HCT116 (cell line): Measurements from ENCODE around the gene FOXA2. TPM values are rescaled to one million over a fixed set of nuclear protein-coding genes. Genes with fewer than 3 reads are reported as not detected.

Experiments used
- ATAC-seq: fragments of 200-7000 bp; cut with Tn5 transposase; 2 replicates; pipeline ENCODE4 v1.9.1; 2020; ENCODE audit warnings: mild to moderate bottlenecking, moderate library complexity
- BruUV-seq: library from RNA; stranded (reverse); fragments of 400-500 nt; replicated peaks from 2 replicates; lab custom pipeline; 2021; lab: Mats Ljungman, UMichigan
- CTCF ChIA-PET: fragments of 300-600 bp; sonication (Branson Sonifier 250); formaldehyde crosslinking; loops from one replicate; lab custom pipeline; 2021; ENCODE audit warnings: antibody characterized with exemption; lab: Charles Lee
- POLR2A ChIA-PET: fragments of 300-600, 350-600 bp; sonication (Branson Sonifier 250); formaldehyde crosslinking; loops from one replicate; lab custom pipeline; 2021; ENCODE audit warnings: antibody characterized with exemption; lab: Charles Lee
- RAD21 ChIA-PET, 2 experiments: fragments of 300-600 bp; sonication (Branson Sonifier 250); formaldehyde crosslinking; loops; one replicate each; lab custom pipeline; 2023; ENCODE audit warnings: low total read pairs in 2 of 2; ENCODE audit not compliant: uncharacterized antibody in 2 of 2, unreplicated experiment in 2 of 2, low non-redundant PET in 1 of 2; lab: Charles Lee
- DNase-seq: peaks from one replicate; pipeline ENCODE4 v3.0.0-alpha.2; 2010; ENCODE audit warnings: low read depth, low spot score
- H2AFZ ChIP-seq: fragments of 200-600 bp; shearing (Covaris generic), sonication (generic); 2 replicates; pipeline ENCODE4 v1.6.1; 2017; ENCODE audit warnings: low read depth, mixed run types, mixed read lengths, antibody characterized with exemption, low read length; ENCODE audit not compliant: poor library complexity, severe bottlenecking
- H3K27ac ChIP-seq: 2 replicates; pipeline ENCODE4 v1.5.1; 2012; ENCODE audit warnings: low read depth, low read length
- H3K27me3 ChIP-seq: fragments of 200-600 bp; sonication (generic); 2 replicates; pipeline ENCODE4 v1.6.1; 2016; ENCODE audit warnings: mixed run types, low read length, mixed read lengths; ENCODE audit not compliant: insufficient read depth
- H3K36me3 ChIP-seq, 2 experiments: fragments of 200-500 bp in 1 of 2; fragments of 200-600 bp in 1 of 2; sonication (Bioruptor generic) in 1 of 2; sonication (generic) in 1 of 2; 2 replicates each; pipeline versions ENCODE4 v1.5.1 to v1.6.1; 2014 to 2016; ENCODE audit warnings: low read length in 2 of 2, inconsistent platforms in 1 of 2, mixed read lengths in 1 of 2, mixed run types in 1 of 2; ENCODE audit not compliant: insufficient read depth in 2 of 2, control insufficient read depth in 1 of 2
- H3K4me1 ChIP-seq, 2 experiments: fragments of 200-600 bp in 1 of 2; sonication (generic) in 1 of 2; 2 replicates each; pipeline versions ENCODE4 v1.5.1 to v1.6.1; 2012 to 2017; ENCODE audit warnings: low read length in 2 of 2, inconsistent platforms in 1 of 2, mild to moderate bottlenecking in 1 of 2, mixed read lengths in 1 of 2, mixed run types in 1 of 2, moderate library complexity in 1 of 2; ENCODE audit not compliant: insufficient read depth in 2 of 2, control insufficient read depth in 1 of 2
- H3K4me2 ChIP-seq: fragments of 200-600 bp; sonication (generic); 2 replicates; pipeline ENCODE4 v1.6.1; 2017; ENCODE audit warnings: mixed run types, low read length, mixed read lengths
- H3K4me3 ChIP-seq, 2 experiments: fragments of 200-600 bp in 1 of 2; sonication (generic) in 1 of 2; replicated peaks in 1 of 2; 2 replicates each; pipeline ENCODE4 v1.5.1; 2011 to 2016; ENCODE audit warnings: low read length in 2 of 2, control low read depth in 1 of 2, low read depth in 1 of 2, mild to moderate bottlenecking in 1 of 2, mixed read lengths in 1 of 2, mixed run types in 1 of 2
- H3K79me2 ChIP-seq: fragments of 200-600 bp; sonication (generic); 2 replicates; pipeline ENCODE4 v1.6.1; 2017; ENCODE audit warnings: mild to moderate bottlenecking, mixed run types, low read length, moderate library complexity, mixed read lengths; ENCODE audit not compliant: insufficient read depth
- H3K9ac ChIP-seq: fragments of 200-600 bp; sonication (generic); 2 replicates; pipeline ENCODE4 v1.6.1; 2016; ENCODE audit warnings: low read length, mixed read lengths
- H3K9me2 ChIP-seq: fragments of 200-600 bp; sonication (generic), shearing (Covaris generic); 2 replicates; pipeline ENCODE4 v1.6.1; 2017; ENCODE audit warnings: mixed run types, mild to moderate bottlenecking, moderate library complexity; ENCODE audit not compliant: insufficient read depth
- H3K9me3 ChIP-seq, 2 experiments: fragments of 200-500 bp in 1 of 2; fragments of 200-600 bp in 1 of 2; sonication (Bioruptor generic) in 1 of 2; sonication (generic) in 1 of 2; 2 replicates each; pipeline ENCODE4 v1.6.1; 2014 to 2017; ENCODE audit warnings: low read length in 2 of 2, mixed read lengths in 2 of 2, inconsistent platforms in 1 of 2, low read depth in 1 of 2, mild to moderate bottlenecking in 1 of 2, mixed run types in 1 of 2, moderate library complexity in 1 of 2; ENCODE audit not compliant: control insufficient read depth in 1 of 2, insufficient read depth in 1 of 2
- H4K20me1 ChIP-seq: fragments of 200-600 bp; sonication (generic), shearing (Covaris generic); 2 replicates; pipeline ENCODE4 v1.6.1; 2017; ENCODE audit warnings: mixed run types, mild to moderate bottlenecking, moderate library complexity; ENCODE audit not compliant: insufficient read depth
- EGR1 ChIP-seq: IDR thresholded peaks from 2 replicates; pipeline ENCODE4 v1.6.1; 2012; ENCODE audit warnings: low read depth
- EZH2phosphoT487 ChIP-seq: fragments of 200-600 bp; IDR thresholded peaks from 2 replicates; pipeline ENCODE4 v1.6.1; 2018; ENCODE audit warnings: antibody characterized with exemption, borderline replicate concordance
- POLR2A ChIP-seq: IDR thresholded peaks from 2 replicates; pipeline ENCODE4 v1.7.0; 2011; ENCODE audit warnings: borderline replicate concordance; ENCODE audit not compliant: insufficient read depth, insufficient read length; ENCODE audit errors: extremely low read depth
- RAD21 ChIP-seq: IDR thresholded peaks from 2 replicates; pipeline ENCODE4 v1.6.1; 2012; ENCODE audit warnings: low read depth, mild to moderate bottlenecking
- SIN3A ChIP-seq: IDR thresholded peaks from 2 replicates; pipeline ENCODE4 v1.6.1; 2012; ENCODE audit warnings: low read depth
- YY1 ChIP-seq: IDR thresholded peaks from 2 replicates; pipeline ENCODE4 v1.6.1; 2011; ENCODE audit warnings: low read length, low read depth, moderate library complexity, mild to moderate bottlenecking; ENCODE audit not compliant: insufficient replicate concordance; ENCODE audit errors: extremely low read depth
- intact Hi-C: fragments of 100-400 bp; cut with micrococcal nuclease; formaldehyde crosslinking; loops from 2 replicates; pipeline ENCODE4 v1.10.0; 2022
- total RNA-seq: library from RNA; stranded (reverse); gene quantifications from one replicate; pipeline ENCODE4 v1.2.1, GENCODE V29; 2021; ENCODE audit not compliant: unreplicated experiment
- TF ChIP-seq, protein P1 (sequence below): IDR thresholded peaks from 2 replicates; pipeline ENCODE4 v1.6.1; 2012; ENCODE audit warnings: low read depth
- TF ChIP-seq, protein P2 (sequence below): IDR thresholded peaks from 2 replicates; pipeline ENCODE4 v1.6.1; 2012

Gene FOXA2
- total RNA-seq, 1 experiment from 2014 or later: 0.10 TPM

DNA sequence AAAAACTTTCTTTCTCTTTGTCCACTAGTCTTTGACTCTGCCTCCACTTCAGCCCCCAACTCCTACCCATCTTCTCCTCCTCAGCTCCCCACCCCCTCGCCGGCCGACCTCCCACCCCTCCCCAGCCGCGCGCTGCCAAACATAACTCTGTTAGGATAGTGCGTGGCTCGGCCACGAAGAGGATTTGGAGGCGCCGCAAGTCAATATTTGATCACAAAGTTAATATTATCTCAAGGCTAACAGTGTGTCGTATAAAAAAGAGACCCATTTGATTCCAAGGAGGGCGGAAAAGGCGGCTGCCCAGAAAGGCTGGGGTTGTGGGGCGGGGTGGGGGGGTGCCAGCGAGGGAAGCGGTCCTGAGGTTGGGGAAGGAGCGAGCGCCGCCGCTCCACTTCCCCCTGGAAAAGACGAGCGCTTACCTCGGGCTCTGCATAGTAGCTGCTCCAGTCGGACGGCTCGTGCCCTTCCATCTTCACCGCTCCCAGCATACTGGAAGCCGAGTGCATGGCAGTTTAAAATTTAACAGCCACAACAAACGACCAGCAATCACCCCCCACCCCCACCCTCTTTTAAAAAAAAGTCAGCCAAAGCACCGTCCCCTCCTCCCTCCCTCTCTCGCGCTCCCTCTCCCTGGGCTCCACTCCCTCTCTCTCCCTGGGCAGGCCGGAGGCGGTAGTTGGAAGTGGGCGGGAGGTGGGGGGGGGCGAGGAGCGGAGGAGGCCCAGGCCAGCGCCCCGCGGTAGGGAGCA is 425 bp downstream of the FOXA2 start:
- Histone ChIP-seq H4K20me1 (no peaks in the 10 kb centered on the region), H2AFZ (no peak overlapping the region), H3K27me3 (no peaks in the 10 kb centered on the region; the same call in 1 of the 2 replicates), H3K36me3 (no peaks in the 10 kb centered on the region), H3K4me3 (no peak overlapping the region), H3K9me2 (no peaks in the 10 kb centered on the region), H3K4me1 (no peaks in the 10 kb centered on the region), H3K27ac (no peak overlapping the region), H3K9ac (no peak overlapping the region), H3K4me2 (peak overlapping the region; percentile 40), H3K9me3 (no peaks in the 10 kb centered on the region), H3K79me2 (no peaks in the 10 kb centered on the region)
- ChIA-PET POLR2A (interaction anchor here (0.7 kb wide), 1 partner anchor 102 kb away, joined by 3 read pairs; no protein-coding TSS in a partner anchor), CTCF (interaction anchor here (0.5 kb wide), 1 partner anchor 10 kb away, joined by 3 read pairs; no protein-coding TSS in a partner anchor), RAD21 (interaction anchor here in 1 of 2 experiments (0.6 kb wide), 1 partner anchor 102 kb away, joined by 5 read pairs; no protein-coding TSS in a partner anchor)
- BruUV-seq: no TSS peak
- intact Hi-C loops: no loop called here
- ATAC-seq: peak; percentile 58
- TF ChIP-seq SIN3A (no peak), EGR1 (no peak), EZH2phosphoT487 (no peak), POLR2A (no peak), YY1 (no peak), RAD21 (no peak)
- TF ChIP-seq, protein P1, sequence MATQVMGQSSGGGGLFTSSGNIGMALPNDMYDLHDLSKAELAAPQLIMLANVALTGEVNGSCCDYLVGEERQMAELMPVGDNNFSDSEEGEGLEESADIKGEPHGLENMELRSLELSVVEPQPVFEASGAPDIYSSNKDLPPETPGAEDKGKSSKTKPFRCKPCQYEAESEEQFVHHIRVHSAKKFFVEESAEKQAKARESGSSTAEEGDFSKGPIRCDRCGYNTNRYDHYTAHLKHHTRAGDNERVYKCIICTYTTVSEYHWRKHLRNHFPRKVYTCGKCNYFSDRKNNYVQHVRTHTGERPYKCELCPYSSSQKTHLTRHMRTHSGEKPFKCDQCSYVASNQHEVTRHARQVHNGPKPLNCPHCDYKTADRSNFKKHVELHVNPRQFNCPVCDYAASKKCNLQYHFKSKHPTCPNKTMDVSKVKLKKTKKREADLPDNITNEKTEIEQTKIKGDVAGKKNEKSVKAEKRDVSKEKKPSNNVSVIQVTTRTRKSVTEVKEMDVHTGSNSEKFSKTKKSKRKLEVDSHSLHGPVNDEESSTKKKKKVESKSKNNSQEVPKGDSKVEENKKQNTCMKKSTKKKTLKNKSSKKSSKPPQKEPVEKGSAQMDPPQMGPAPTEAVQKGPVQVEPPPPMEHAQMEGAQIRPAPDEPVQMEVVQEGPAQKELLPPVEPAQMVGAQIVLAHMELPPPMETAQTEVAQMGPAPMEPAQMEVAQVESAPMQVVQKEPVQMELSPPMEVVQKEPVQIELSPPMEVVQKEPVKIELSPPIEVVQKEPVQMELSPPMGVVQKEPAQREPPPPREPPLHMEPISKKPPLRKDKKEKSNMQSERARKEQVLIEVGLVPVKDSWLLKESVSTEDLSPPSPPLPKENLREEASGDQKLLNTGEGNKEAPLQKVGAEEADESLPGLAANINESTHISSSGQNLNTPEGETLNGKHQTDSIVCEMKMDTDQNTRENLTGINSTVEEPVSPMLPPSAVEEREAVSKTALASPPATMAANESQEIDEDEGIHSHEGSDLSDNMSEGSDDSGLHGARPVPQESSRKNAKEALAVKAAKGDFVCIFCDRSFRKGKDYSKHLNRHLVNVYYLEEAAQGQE: no peak
- TF ChIP-seq, protein P2, sequence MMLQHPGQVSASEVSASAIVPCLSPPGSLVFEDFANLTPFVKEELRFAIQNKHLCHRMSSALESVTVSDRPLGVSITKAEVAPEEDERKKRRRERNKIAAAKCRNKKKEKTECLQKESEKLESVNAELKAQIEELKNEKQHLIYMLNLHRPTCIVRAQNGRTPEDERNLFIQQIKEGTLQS: no peak
- no peak for DNase-seq
